Testis (tissue), 3 donors: ENCODE results near the gene AGAP1. TPM values are rescaled to one million over a fixed set of nuclear protein-coding genes. Genes with fewer than 3 reads are reported as not detected.

Experiments used
- DNase-seq: peaks from one replicate; pipeline ENCODE4 v3.0.0-alpha.2; 2019
- H3K27ac ChIP-seq, 2 donors: fragments of 200-600 bp; sonication (generic); one replicate each; pipeline ENCODE4 v1.5.1; 2019
- H3K27me3 ChIP-seq: fragments of 200-600 bp; sonication (generic); one replicate; pipeline ENCODE4 v1.5.1; 2019
- H3K36me3 ChIP-seq: fragments of 200-600 bp; sonication (generic); one replicate; pipeline ENCODE4 v1.5.1; 2017; ENCODE audit warnings: low read depth; ENCODE audit errors: missing control alignments
- H3K4me1 ChIP-seq: fragments of 200-600 bp; sonication (generic); one replicate; pipeline ENCODE4 v1.5.1; 2019
- H3K4me3 ChIP-seq, 2 donors: fragments of 200-600 bp; sonication (generic); one replicate each; pipeline ENCODE4 v1.5.1; 2017 to 2019
- H3K9me3 ChIP-seq: fragments of 200-600 bp; sonication (generic); one replicate; pipeline ENCODE4 v1.5.1; 2017
- CTCF ChIP-seq, 3 experiments: fragments of 450-650 bp in 2 of 3; fragments of 200-600 bp in 1 of 3; sonication (generic) in 1 of 3; IDR thresholded peaks; one replicate each; pipeline ENCODE4 v1.5.1; 2016 to 2019; ENCODE audit warnings: antibody characterized with exemption in 3 of 3, mild to moderate bottlenecking in 2 of 3, moderate library complexity in 1 of 3
- POLR2A ChIP-seq: fragments of 450-650 bp; IDR thresholded peaks from one replicate; pipeline ENCODE4 v1.6.1; 2017; ENCODE audit warnings: antibody characterized with exemption, mild to moderate bottlenecking, moderate library complexity
- WGBS, 2 donors: methylation state at CpG; one replicate each; pipeline ENCODE4 v1.1.5; 2018; 5-methylcytosine and 5-hydroxymethylcytosine counted together
- intact Hi-C: fragments of 100-400 bp; cut with DNase I; formaldehyde crosslinking; loops from one replicate; pipeline ENCODE4 v1.15.1; 2023; ENCODE audit warnings: low total_unique reads
- polyA plus RNA-seq: library from polyadenylated mRNA; stranded (reverse); fragments of 350-450 nt; fragmentation: Illumina TruSeq; extraction: RNeasy Lipid Tissue Mini Kit (QIAGEN cat#74804); gene quantifications from one replicate; pipeline ENCODE4 v1.2.3, GENCODE V29; 2014; ENCODE audit warnings: low read depth, low replicate concordance; ENCODE audit not compliant: insufficient read depth
- total RNA-seq, 2 donors: library from RNA; depleted of rRNA; stranded (reverse); fragments of >200 nt; gene quantifications; one replicate each; pipeline ENCODE4 v1.2.3, GENCODE V29; 2016

The AGAP1 gene
- total and polyA plus RNA-seq, 3 donors from 2014 or later: 21.4 to 45.5 (median 40.7) TPM

DNA sequence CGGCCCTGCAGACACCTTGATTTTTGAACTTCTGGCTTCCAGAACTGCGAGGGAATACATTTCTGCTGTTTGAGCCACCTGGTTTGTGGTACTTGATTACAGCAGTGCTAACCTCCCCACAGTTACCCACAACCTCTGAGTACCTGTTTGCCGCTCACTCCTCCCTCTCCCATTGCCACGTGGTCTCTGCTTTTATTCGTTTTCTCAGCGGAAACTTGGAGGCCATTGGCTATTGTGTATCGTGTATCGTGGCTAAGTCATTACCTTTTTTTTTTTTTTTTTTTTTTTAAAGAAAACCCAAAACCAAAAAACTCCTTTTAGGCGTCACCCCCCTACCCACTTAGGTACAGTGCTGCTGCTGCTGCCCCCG is 90.8 kb downstream of the AGAP1 start:
- H3K4me1 ChIP-seq: peaks cover 4% of the 10 kb centered on the region
- no peak overlapping the region for H3K27ac ChIP-seq
- no peaks in the 10 kb centered on the region for H3K27me3 ChIP-seq
- no peak for DNase-seq
- no peaks in the 10 kb centered on the region for H3K9me3 ChIP-seq
- H3K36me3 ChIP-seq: no peaks in the 10 kb centered on the region
- 82 to 97% methylated on average over 10 of the region's 10 CpGs for WGBS, 2 donors
- intact Hi-C loops: loop anchor here (10.0 kb wide), 1 partner anchor 450 kb away; no protein-coding TSS in a partner anchor
- no peak overlapping the region for H3K4me3 ChIP-seq
- no peak for TF ChIP-seq CTCF (IDR thresholded peaks at IDR 0.05)
- TF ChIP-seq POLR2A: no peak

- no peak for DNase-seq
- Histone ChIP-seq H3K9me3 (no peaks in the 10 kb centered on the region), H3K27me3 (no peaks in the 10 kb centered on the region), H3K4me1 (peaks cover 4% of the 10 kb centered on the region), H3K4me3 (no peak overlapping the region), H3K36me3 (no peaks in the 10 kb centered on the region), H3K27ac (no peak overlapping the region)
- TF ChIP-seq POLR2A: no peak
- no peak for TF ChIP-seq CTCF (IDR thresholded peaks at IDR 0.05)
- WGBS, 2 donors: 93 to 94% methylated on average over 8 to 9 of the region's 9 CpGs
- intact Hi-C loops: loop anchor here (10.0 kb wide), 1 partner anchor 452 kb away; no protein-coding TSS in a partner anchor
These were observed 93.4 kb downstream of the AGAP1 start for GRCh38 chr2:235587202-235587601.

DNA sequence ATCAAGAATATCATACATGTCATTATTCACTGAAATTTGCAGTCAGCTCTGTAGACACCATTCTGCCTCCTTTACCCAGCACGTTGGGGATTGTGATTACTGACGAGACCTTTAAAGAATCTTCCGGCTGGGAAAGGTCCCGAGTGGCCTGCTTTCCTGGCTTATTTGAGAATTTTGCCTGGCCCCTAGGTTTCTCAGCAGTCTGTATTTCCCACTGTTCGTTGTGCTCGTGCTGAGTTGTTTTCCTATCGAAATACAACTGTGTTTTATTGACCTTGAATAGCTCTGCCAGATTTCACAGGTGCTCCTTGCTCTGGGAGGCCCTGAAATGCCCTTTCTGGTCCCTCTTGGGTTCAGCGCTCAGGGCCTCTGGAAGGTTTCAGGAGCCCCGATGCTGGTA is 94.9 kb downstream of the AGAP1 start:
- no peaks in the 10 kb centered on the region for H3K36me3 ChIP-seq
- no peaks in the 10 kb centered on the region for H3K27me3 ChIP-seq
- H3K9me3 ChIP-seq: no peaks in the 10 kb centered on the region
- TF ChIP-seq CTCF (IDR thresholded peaks at IDR 0.05) (no peak), POLR2A (no peak)
- no peaks in the 10 kb centered on the region for H3K4me1 ChIP-seq
- WGBS, 2 donors: 30 to 35% methylated on average over 9 of the region's 9 CpGs
- H3K27ac ChIP-seq: no peak overlapping the region
- H3K4me3 ChIP-seq: no peak overlapping the region
- intact Hi-C loops: loop anchor here (10.0 kb wide), 1 partner anchor 454 kb away; no protein-coding TSS in a partner anchor
- DNase-seq: peak; percentile 40

DNA sequence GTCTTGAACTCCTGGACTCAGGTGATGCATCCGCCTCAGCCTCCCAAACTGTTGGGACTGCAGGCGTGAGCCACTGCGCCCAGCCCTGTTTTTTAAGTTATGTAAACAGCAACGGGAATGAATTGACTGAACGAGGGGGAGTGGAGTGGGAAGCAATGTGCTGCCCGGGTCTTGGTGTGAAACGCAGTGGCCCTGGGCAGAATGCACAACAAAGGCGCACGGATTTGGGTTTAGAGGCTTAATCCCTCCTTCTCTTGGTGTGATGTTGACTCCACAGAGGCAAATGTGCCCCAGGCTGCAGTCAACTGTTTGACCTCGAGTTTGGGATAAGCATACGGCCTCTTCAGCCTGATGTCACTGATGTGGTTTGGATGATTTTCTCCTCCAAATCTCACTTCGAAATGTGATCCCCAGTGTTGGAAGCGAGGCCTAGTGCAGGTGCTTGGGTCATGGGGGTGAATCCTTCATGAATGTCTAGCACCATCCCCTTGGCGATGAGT is 97.4 kb downstream of the AGAP1 start:
- no peaks in the 10 kb centered on the region for H3K36me3 ChIP-seq
- no peaks in the 10 kb centered on the region for H3K4me1 ChIP-seq
- H3K4me3 ChIP-seq: no peak overlapping the region
- H3K27me3 ChIP-seq: no peaks in the 10 kb centered on the region
- intact Hi-C loops: no loop called here
- no peak for DNase-seq
- H3K9me3 ChIP-seq: no peaks in the 10 kb centered on the region
- WGBS, 2 donors: 92 to 95% methylated on average over 11 to 14 of the region's 14 CpGs
- TF ChIP-seq CTCF (IDR thresholded peaks at IDR 0.05) (no peak), POLR2A (no peak)
- H3K27ac ChIP-seq: no peak overlapping the region

- Histone ChIP-seq H3K4me1 (no peaks in the 10 kb centered on the region), H3K36me3 (no peaks in the 10 kb centered on the region), H3K9me3 (no peaks in the 10 kb centered on the region), H3K27me3 (no peaks in the 10 kb centered on the region), H3K27ac (no peak overlapping the region), H3K4me3 (no peak overlapping the region)
- DNase-seq: no peak
- 83 to 87% methylated on average over 4 to 5 of the region's 5 CpGs for WGBS, 2 donors
- TF ChIP-seq CTCF (IDR thresholded peaks at IDR 0.05) (no peak), POLR2A (no peak)
- intact Hi-C loops: no loop called here
These were observed 98.1 kb downstream of the AGAP1 start for GRCh38 chr2:235591921-235592320.
